ENCODE data around the gene PRR20E.

The PRR20E gene

DNA sequence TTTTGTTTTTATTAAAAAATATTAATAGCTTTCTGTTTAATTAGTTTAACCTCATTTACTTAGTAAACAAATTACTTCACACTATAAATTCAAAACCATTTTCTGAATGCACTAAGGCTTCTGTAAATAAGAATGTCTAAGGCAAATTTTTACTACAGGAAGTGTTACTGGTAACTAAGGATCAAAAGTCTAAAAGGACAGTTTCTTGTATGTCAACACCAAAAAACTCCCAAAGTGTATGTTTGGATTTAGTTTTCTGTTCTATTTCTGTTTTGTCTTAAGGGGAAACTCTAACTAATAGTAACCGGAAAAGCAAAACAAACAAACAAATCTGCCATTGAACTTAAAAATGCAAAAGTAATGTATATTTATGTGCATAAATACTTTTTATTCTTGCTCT is 24.7 kb downstream of the PRR20E start:
- no peaks in the 10 kb centered on the region for H3K27me3 ChIP-seq (ENCODE audit: control insufficient read depth, insufficient read depth, low read length)
- H3K79me2 ChIP-seq: no peaks in the 10 kb centered on the region
- H3K4me1 ChIP-seq: no peaks in the 10 kb centered on the region
- no peak overlapping the region for H3K9ac ChIP-seq
- no peak overlapping the region for H3K4me3 ChIP-seq (ENCODE audit: low read depth, low read length)
- H3K27ac ChIP-seq: no peak overlapping the region
- no peak overlapping the region for H2AFZ ChIP-seq
- H3K9me3 ChIP-seq (ENCODE audit: control insufficient read depth, low read length): no peaks in the 10 kb centered on the region
- TF ChIP-seq, protein P1, sequence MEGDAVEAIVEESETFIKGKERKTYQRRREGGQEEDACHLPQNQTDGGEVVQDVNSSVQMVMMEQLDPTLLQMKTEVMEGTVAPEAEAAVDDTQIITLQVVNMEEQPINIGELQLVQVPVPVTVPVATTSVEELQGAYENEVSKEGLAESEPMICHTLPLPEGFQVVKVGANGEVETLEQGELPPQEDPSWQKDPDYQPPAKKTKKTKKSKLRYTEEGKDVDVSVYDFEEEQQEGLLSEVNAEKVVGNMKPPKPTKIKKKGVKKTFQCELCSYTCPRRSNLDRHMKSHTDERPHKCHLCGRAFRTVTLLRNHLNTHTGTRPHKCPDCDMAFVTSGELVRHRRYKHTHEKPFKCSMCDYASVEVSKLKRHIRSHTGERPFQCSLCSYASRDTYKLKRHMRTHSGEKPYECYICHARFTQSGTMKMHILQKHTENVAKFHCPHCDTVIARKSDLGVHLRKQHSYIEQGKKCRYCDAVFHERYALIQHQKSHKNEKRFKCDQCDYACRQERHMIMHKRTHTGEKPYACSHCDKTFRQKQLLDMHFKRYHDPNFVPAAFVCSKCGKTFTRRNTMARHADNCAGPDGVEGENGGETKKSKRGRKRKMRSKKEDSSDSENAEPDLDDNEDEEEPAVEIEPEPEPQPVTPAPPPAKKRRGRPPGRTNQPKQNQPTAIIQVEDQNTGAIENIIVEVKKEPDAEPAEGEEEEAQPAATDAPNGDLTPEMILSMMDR (IDR thresholded peaks at IDR 0.05): no peak
- H3K36me3 ChIP-seq (ENCODE audit: control insufficient read depth, insufficient read depth, low read length): no peaks in the 10 kb centered on the region
- H3K4me2 ChIP-seq (ENCODE audit: low read length): no peak overlapping the region

DNA sequence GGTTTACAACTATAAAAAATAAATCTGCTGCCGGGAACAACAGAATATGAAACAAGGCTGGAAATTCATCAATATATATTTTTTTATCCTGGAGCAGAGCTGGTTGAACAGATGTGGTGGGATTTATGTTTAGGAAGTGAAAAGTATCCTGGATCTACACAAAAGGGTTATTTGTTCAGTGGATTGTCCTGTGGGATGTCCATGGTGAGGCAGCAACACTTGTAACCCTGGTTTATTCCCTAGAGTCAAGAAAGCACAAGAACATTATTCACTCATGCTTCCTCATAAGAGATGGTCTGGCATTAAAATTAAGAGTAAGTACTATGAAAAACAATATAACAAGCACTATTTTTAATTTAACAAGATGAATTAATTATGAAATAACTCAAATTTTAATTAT is 46.0 kb downstream of the PRR20E start:
- Histone ChIP-seq H3K4me3 (ENCODE audit: low read depth, low read length) (no peak overlapping the region), H3K9ac (no peak overlapping the region), H3K4me2 (ENCODE audit: low read length) (no peak overlapping the region), H3K27ac (no peak overlapping the region), H2AFZ (no peak overlapping the region), H3K9me3 (ENCODE audit: control insufficient read depth, low read length) (no peaks in the 10 kb centered on the region), H3K79me2 (no peaks in the 10 kb centered on the region), H3K27me3 (ENCODE audit: control insufficient read depth, insufficient read depth, low read length) (no peaks in the 10 kb centered on the region), H3K36me3 (ENCODE audit: control insufficient read depth, insufficient read depth, low read length) (no peaks in the 10 kb centered on the region), H3K4me1 (no peaks in the 10 kb centered on the region)
- TF ChIP-seq, protein P1 (IDR thresholded peaks at IDR 0.05): no peak

All from parathyroid adenoma (tissue), 2 donors.